ENCODE results near the gene TAAR1. TPM values are rescaled to one million over a fixed set of nuclear protein-coding genes. Genes with fewer than 3 reads are reported as not detected.

Gene TAAR1
- total and polyA plus RNA-seq, 2 donors (not counting 1 experiment from before 2014, with no cell fraction given) = not detected

DNA sequence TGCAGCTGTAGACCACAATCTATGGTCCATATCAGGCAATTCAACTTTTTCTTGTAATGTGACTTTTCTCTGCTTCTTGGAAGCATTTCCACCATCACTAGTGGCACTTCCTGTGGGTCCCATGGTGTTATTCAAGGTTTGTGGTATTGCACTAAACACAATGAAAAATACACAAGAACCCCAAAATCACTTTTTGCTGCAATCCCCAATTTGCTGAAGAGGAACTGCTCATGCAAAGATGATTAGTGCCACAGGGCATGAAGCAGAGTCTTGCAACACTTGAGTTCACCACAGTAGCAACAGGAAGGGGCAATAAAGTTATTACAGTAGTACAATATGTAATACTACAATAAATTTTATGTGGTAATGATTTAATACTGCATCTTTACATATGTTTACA, 16.8 kb upstream of the TAAR1 start:
- no peaks in the 10 kb centered on the region for H4K20me1 ChIP-seq (ENCODE audit: control insufficient read depth, insufficient read depth, low read length, poor library complexity, severe bottlenecking)
- TF ChIP-seq, protein P1, sequence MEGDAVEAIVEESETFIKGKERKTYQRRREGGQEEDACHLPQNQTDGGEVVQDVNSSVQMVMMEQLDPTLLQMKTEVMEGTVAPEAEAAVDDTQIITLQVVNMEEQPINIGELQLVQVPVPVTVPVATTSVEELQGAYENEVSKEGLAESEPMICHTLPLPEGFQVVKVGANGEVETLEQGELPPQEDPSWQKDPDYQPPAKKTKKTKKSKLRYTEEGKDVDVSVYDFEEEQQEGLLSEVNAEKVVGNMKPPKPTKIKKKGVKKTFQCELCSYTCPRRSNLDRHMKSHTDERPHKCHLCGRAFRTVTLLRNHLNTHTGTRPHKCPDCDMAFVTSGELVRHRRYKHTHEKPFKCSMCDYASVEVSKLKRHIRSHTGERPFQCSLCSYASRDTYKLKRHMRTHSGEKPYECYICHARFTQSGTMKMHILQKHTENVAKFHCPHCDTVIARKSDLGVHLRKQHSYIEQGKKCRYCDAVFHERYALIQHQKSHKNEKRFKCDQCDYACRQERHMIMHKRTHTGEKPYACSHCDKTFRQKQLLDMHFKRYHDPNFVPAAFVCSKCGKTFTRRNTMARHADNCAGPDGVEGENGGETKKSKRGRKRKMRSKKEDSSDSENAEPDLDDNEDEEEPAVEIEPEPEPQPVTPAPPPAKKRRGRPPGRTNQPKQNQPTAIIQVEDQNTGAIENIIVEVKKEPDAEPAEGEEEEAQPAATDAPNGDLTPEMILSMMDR (IDR thresholded peaks at IDR 0.05) = no peak
- TF ChIP-seq EZH2 (IDR thresholded peaks at IDR 0.05; ENCODE audit: borderline replicate concordance, insufficient read depth, low read depth, low read length, poor library complexity, severe bottlenecking) = no peak
- Mint-ChIP-seq H3K9me3 (ENCODE audit: insufficient read depth) (no peaks in the 10 kb centered on the region), H3K4me1 (peaks cover 5% of the 10 kb centered on the region), H3K4me3 (no peak overlapping the region), H3K27me3 (peaks cover 3% of the 10 kb centered on the region), H3K27ac (no peak overlapping the region)
- no peaks in the 10 kb centered on the region for H3K36me3 ChIP-seq (replicated peaks in 1 of 2; ENCODE audit: control extremely low read depth in 1 of 2, control insufficient read depth in 1 of 2, extremely low read depth in 1 of 2, insufficient read depth in 2 of 2, low read length in 1 of 2)
- no peak for ATAC-seq (ENCODE audit: low read depth)
- no peak overlapping the region for H3K4me3 ChIP-seq (ENCODE audit: control extremely low read depth in 1 of 5, extremely low read depth in 1 of 5, insufficient read depth in 1 of 5, low read depth in 2 of 5, low read length in 4 of 5)
- H3K27me3 ChIP-seq (replicated peaks in 1 of 4; ENCODE audit: control extremely low read depth in 1 of 4, control insufficient read depth in 3 of 4, insufficient read depth in 4 of 4, low read length in 3 of 4) = peaks cover 0 to 2% (median 0%) of the 10 kb centered on the region in 4 experiments
- H3K79me2 ChIP-seq (ENCODE audit: control insufficient read depth, insufficient read depth, low read length) = no peaks in the 10 kb centered on the region
- no peak overlapping the region for H3K4me2 ChIP-seq (replicated peaks; ENCODE audit: low read depth, low read length, poor library complexity, severe bottlenecking)
- intact Hi-C loops (cut with micrococcal nuclease) = no loop called here
- POLR2A ChIA-PET = no interaction called here
- no peaks in the 10 kb centered on the region for H3K9me3 ChIP-seq (ENCODE audit: control extremely low read depth in 1 of 3, control insufficient read depth in 2 of 3, insufficient read depth in 1 of 3, low read length in 2 of 3)
- no peak overlapping the region for H3K27ac ChIP-seq (ENCODE audit: low read length in 2 of 2)
- CTCF ChIA-PET = interaction anchor here (0.7 kb wide), 1 partner anchor 73 kb away, joined by 3 read pairs; no protein-coding TSS in a partner anchor
- no peaks in the 10 kb centered on the region for H3K4me1 ChIP-seq (ENCODE audit: control insufficient read depth in 2 of 2, insufficient read depth in 2 of 2, low read length in 2 of 2)
- H2AFZ ChIP-seq (ENCODE audit: insufficient read depth, low read depth, low read length, poor library complexity, severe bottlenecking) = no peak overlapping the region
- DNase-seq = no peak
- H3K9ac ChIP-seq (ENCODE audit: low read length) = no peak overlapping the region

DNA sequence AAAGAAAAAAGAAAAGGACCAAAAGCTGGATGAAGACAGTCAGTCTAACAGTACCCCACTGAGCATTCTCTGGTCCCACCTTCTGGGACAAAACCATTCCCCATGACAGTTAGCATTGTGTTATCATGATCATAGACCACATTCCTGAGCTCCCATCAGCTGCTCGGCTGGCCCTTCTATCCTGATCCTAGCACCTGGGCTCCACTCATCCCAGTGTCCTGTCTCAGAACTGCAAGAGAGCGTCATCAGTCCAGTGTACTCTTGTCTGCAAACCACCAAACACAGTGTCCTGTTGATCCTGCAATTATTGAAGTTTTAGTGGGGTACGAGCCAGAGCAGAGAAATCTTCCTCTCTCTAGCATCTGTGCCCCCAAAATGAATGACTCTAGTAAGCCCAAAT, 16.0 kb upstream of the TAAR1 start:
- no peak for ATAC-seq (ENCODE audit: low read depth)
- CTCF ChIA-PET = interaction anchor here (0.8 kb wide), 1 partner anchor 93 kb away, joined by 3 read pairs; no protein-coding TSS in a partner anchor
- Histone ChIP-seq H3K4me2 (replicated peaks; ENCODE audit: low read depth, low read length, poor library complexity, severe bottlenecking) (no peak overlapping the region), H3K79me2 (ENCODE audit: control insufficient read depth, insufficient read depth, low read length) (no peaks in the 10 kb centered on the region), H4K20me1 (ENCODE audit: control insufficient read depth, insufficient read depth, low read length, poor library complexity, severe bottlenecking) (no peaks in the 10 kb centered on the region), H3K9ac (ENCODE audit: low read length) (no peak overlapping the region), H3K27ac (ENCODE audit: low read length in 2 of 2) (no peak overlapping the region), H3K27me3 (replicated peaks in 1 of 4; ENCODE audit: control extremely low read depth in 1 of 4, control insufficient read depth in 3 of 4, insufficient read depth in 4 of 4, low read length in 3 of 4) (peaks cover 0 to 2% (median 0%) of the 10 kb centered on the region in 4 experiments), H3K4me3 (ENCODE audit: control extremely low read depth in 1 of 5, extremely low read depth in 1 of 5, insufficient read depth in 1 of 5, low read depth in 2 of 5, low read length in 4 of 5) (no peak overlapping the region), H2AFZ (ENCODE audit: insufficient read depth, low read depth, low read length, poor library complexity, severe bottlenecking) (no peak overlapping the region), H3K9me3 (ENCODE audit: control extremely low read depth in 1 of 3, control insufficient read depth in 2 of 3, insufficient read depth in 1 of 3, low read length in 2 of 3) (no peaks in the 10 kb centered on the region), H3K36me3 (replicated peaks in 1 of 2; ENCODE audit: control extremely low read depth in 1 of 2, control insufficient read depth in 1 of 2, extremely low read depth in 1 of 2, insufficient read depth in 2 of 2, low read length in 1 of 2) (no peaks in the 10 kb centered on the region), H3K4me1 (ENCODE audit: control insufficient read depth in 2 of 2, insufficient read depth in 2 of 2, low read length in 2 of 2) (peaks cover under 1 to 1% of the 10 kb centered on the region in 2 donors)
- whole genome bisulfite sequencing (ENCODE audit: insufficient coverage) = 91% methylated on average over 1 of the region's 3 CpGs
- Mint-ChIP-seq H3K27me3 (peaks cover 3% of the 10 kb centered on the region), H3K27ac (no peak overlapping the region), H3K9me3 (ENCODE audit: insufficient read depth) (no peaks in the 10 kb centered on the region), H3K4me1 (peaks cover 6% of the 10 kb centered on the region), H3K4me3 (no peak overlapping the region)
- TF ChIP-seq, protein P1 (IDR thresholded peaks at IDR 0.05) = no peak
- TF ChIP-seq EZH2 (IDR thresholded peaks at IDR 0.05; ENCODE audit: borderline replicate concordance, insufficient read depth, low read depth, low read length, poor library complexity, severe bottlenecking) = no peak
- DNase-seq = no peak
- intact Hi-C loops (cut with micrococcal nuclease) = no loop called here
- POLR2A ChIA-PET = no interaction called here

Measured in B cell (primary cell).